Measurements from ENCODE around the gene TMEM269.

DNA sequence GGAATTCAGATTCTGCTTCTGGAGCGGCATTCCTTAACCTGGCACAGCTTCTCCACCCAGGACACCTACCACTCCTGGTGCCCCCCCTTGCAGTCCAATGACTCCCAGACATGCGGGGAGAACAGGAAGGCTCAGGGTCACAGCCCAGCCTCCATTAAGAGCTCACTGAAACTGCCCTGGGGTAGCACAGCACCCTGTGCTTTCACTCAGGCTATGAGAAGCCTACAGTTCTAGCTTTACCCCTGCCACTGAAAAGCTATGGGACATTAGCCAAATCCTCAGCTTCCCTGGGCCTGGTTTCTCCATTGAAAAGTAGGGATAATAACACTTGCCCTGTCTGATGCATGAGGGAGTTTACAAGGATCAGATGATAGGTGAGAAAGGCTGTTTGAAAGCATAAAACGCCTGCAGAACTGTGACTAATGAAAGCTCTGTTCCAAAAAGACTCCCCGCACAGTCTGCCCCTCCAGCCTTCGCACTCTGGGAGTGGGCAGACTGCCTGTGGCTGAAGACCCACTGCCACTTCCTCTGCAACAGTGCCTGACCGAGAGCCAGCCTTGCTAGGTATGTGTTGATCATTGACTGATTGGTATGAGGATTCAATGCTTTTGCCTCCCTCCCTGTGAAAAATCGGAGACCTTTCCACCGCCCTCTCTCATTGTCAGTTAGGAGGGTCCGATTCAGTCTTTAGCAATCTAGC is 42.0 kb upstream of the TMEM269 start:
- TF ChIP-seq MEIS1 (CRISPR knock-in tag; IDR thresholded peaks at IDR 0.05; ENCODE audit: borderline replicate concordance) (no peak), SP3 (tag by site-specific recombination; IDR thresholded peaks at IDR 0.05) (no peak), ZNF266 (tag by site-specific recombination; IDR thresholded peaks at IDR 0.05; ENCODE audit: low read depth) (no peak), ZNF274 (IDR thresholded peaks at IDR 0.05; ENCODE audit: low read length) (no peak), ZNF274 (tag by site-specific recombination; IDR thresholded peaks at IDR 0.05; ENCODE audit: borderline replicate concordance) (no peak), ZNF707 (tag by site-specific recombination; IDR thresholded peaks at IDR 0.05) (no peak)
- TF ChIP-seq, protein P1, sequence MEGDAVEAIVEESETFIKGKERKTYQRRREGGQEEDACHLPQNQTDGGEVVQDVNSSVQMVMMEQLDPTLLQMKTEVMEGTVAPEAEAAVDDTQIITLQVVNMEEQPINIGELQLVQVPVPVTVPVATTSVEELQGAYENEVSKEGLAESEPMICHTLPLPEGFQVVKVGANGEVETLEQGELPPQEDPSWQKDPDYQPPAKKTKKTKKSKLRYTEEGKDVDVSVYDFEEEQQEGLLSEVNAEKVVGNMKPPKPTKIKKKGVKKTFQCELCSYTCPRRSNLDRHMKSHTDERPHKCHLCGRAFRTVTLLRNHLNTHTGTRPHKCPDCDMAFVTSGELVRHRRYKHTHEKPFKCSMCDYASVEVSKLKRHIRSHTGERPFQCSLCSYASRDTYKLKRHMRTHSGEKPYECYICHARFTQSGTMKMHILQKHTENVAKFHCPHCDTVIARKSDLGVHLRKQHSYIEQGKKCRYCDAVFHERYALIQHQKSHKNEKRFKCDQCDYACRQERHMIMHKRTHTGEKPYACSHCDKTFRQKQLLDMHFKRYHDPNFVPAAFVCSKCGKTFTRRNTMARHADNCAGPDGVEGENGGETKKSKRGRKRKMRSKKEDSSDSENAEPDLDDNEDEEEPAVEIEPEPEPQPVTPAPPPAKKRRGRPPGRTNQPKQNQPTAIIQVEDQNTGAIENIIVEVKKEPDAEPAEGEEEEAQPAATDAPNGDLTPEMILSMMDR (tag by site-specific recombination; IDR thresholded peaks at IDR 0.05), result no peak
